CMK (cell line): Measurements from ENCODE around the gene TTLL12.

Experiments used
- DNase-seq: peaks from one replicate; pipeline ENCODE4 v3.0.0-alpha.2; 2010; ENCODE audit warnings: low read depth

The TTLL12 gene

DNA sequence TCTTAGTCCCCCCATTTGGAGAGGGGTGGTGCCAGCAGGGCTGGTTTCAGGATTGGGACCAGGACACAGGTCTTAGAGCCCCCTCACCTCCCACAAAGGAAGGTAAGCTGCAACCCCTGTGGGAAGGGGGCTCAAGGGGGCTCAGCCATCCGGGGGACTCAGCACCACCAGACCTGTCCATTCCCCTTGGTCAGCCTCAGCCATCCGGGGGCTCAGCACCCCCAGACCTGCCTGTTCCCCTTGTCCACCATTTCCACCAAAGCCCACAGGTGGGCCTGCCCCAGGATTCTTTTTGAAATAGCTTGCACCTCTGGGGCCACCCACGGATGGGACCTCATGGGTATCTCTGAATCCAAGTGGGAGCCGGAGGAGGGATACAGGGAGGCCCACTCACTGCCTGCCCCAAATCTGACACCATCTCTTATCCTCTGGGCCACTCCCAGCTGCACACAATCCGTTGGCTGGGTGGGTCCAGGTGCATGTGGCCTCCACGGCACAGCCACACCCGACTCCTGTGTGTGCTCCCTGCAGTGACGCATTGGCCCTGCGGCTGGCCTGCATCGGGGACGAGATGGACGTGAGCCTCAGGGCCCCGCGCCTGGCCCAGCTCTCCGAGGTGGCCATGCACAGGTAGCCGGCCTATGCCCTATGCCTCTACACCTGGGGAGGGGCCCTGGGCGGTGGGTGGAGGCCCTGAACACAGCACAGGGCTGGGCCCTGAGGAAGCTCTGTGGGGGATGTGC is 59.6 kb downstream of the TTLL12 start:
- DNase-seq: no peak

DNA sequence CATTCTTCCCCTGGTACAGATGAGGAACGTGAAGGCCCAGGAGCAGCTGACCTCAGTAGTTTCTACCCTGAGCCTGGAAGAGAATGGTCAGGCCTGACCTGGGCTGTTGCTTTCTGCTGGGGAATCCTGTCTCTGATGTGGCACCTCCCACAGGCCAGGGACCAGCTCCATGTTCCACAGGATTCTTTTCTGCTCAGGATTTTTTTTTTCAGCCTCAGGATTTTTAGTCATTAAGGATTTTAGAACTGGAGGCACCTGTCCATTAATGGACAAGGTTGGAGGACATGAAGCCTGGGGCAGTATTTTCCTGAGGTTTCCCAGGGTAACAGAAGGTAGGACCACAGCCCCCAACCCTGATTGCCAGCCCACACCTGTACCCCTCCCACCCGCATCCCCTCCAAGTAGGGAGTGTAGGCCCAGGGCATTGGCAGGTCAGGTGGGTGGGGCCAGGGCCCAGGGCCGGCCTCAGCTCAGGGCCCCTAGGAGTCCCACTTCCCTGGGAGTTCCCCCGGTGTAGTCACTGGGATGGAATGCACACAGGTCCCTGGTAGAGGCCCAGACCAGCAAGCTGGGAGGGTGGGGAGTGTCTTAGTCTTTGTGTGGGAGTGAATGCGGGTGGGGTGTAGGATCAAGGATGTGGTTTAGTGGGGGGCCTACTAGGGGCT is 60.3 kb downstream of the TTLL12 start:
- no peak for DNase-seq

DNA sequence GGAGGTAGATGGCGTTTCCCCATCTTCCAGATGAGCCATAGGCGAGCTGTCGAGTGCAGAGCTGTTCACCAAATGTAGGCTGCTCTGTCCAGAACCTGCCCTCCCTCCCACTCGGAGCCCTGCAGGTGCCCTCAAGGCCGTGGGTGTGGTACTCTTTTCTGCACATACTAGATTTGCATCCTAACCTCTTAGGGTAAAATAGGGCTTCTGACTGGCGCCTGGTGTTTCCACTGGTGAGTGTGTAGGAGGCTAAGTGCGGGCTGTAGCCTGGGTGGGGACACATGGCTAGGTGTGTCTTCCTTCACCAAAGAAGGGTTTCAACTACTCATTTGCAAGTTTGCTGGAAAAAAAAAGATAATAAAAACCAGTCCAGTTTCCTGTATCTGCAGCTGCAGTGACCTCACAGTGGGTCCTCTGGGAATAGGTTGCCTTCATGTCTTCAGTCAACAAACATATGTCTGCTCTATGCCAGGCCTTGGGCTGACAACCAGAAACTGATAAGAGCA is 67.9 kb downstream of the TTLL12 start:
- DNase-seq: no peak

DNA sequence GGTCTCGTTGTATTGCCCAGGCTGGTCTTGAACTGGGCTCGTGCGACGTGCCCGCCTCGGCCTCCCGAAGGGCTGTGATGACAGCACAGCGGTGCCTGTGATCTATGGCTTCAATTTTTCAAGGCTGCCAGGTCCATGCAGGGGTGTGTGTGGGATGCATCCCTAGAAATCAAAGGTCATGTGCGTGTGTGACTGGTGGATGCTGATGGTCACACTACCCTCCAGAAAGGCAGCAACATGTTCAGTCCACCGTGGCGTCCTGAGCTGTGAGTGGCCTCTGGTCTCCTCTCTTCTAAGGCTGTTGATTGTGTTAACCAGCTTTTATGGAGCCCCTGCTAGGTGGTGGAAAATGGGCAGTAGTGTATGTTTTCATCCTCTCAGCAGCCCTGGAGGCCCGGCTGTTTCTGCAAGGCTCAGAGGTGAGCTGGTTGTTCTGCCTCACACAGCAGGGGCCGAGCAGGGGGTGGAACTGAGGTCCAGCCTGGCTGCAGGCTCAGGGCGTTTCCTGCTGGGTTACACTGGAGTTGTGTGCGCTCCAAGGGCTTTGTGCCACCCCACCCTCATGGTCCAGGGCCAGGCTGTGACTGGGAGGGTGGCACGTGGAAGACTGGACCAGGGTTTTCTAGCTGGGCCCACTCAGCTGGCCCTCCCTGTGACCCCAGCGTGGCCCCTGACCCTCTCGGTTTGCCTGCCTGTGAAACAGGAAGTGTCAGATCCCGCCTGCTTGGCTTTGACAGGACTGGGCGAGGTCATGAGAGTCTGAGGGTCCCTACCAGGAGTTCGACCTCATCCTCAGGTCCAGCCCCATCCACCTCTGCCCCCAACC is 68.7 kb downstream of the TTLL12 start:
- no peak for DNase-seq

DNA sequence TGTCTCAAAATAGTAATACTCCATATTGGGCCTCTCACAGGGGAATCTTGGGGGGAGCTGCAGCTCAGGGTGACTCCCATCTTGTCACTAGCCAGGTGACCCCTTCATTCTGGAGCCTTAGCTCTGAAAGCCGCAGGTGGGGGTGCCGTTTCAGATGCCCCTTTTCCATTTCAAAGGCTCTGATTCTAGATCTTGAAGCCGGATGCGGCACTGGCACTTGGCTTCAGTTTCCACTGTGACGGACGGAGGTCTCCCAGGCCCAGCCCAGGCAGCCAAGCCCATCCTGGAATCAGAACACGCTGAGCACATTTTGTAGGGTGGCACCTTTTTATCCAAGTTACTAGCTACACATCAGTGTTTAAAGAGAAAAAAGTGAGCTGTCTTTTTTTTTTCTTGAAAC is 70.0 kb downstream of the TTLL12 start:
- no peak for DNase-seq
